GM12878 (cell line): Measurements from ENCODE around the gene DNAH17. TPM values are rescaled to one million over a fixed set of nuclear protein-coding genes. Genes with fewer than 3 reads are reported as not detected.

Experiments used
- ATAC-seq: fragments of 200-7000 bp; cut with Tn5 transposase; 3 replicates; pipeline ENCODE4 v1.9.1; 2020; ENCODE audit warnings: mild to moderate bottlenecking, moderate library complexity
- BruUV-seq: library from RNA; stranded (reverse); fragments of 400-500 nt; replicated peaks from 2 replicates; lab custom pipeline; 2021; lab: Mats Ljungman, UMichigan
- CTCF ChIA-PET: fragments of 300-600 bp; sonication (Branson Sonifier 250); formaldehyde crosslinking; extraction: SDS; loops from one replicate; lab custom pipeline; 2021; ENCODE audit warnings: inconsistent platforms; lab: Yijun Ruan, JAX
- POLR2A ChIA-PET: fragments of 350-600 bp; formaldehyde crosslinking; extraction: SDS; loops from one replicate; lab custom pipeline; 2021; ENCODE audit warnings: inconsistent platforms; lab: Charles Lee
- RAD21 ChIA-PET: fragments of 300-600 bp; sonication (Branson Sonifier 250); formaldehyde crosslinking; loops from one replicate; lab custom pipeline; 2023; ENCODE audit warnings: antibody characterized with exemption; ENCODE audit not compliant: unreplicated experiment; lab: Charles Lee
- SMC1A ChIA-PET: fragments of 300-600 bp; sonication (Branson Sonifier 250); formaldehyde crosslinking; loops from one replicate; lab custom pipeline; 2023; ENCODE audit not compliant: unreplicated experiment, uncharacterized antibody; lab: Charles Lee
- DNase-seq: peaks from one replicate; pipeline ENCODE4 v3.0.0-alpha.2; 2011; ENCODE audit warnings: low read depth, low spot score
- FAIRE-seq: peaks from 3 replicates; lab custom pipeline; 2011; peaks lifted over from hg19 to GRCh38; lab: Jason Lieb, UNC
- H2AFZ ChIP-seq: 2 replicates; pipeline ENCODE4 v1.6.0; 2011; ENCODE audit warnings: low read depth, low read length, control low read depth; ENCODE audit not compliant: control insufficient read depth
- H3K27ac ChIP-seq: 2 replicates; pipeline ENCODE4 v1.5.1; 2011; ENCODE audit warnings: control low read depth; ENCODE audit not compliant: control insufficient read depth, insufficient read depth
- H3K27me3 ChIP-seq, 2 experiments: replicated peaks in 1 of 2; 2 replicates each; pipeline versions ENCODE4 v1.6.0 to v1.6.1; 2011; ENCODE audit warnings: low read length in 1 of 2; ENCODE audit not compliant: control insufficient read depth in 2 of 2, insufficient read depth in 2 of 2
- H3K36me3 ChIP-seq, 2 experiments: 2 replicates each; pipeline ENCODE4 v1.5.1; 2011; ENCODE audit warnings: low read length in 1 of 2; ENCODE audit not compliant: control insufficient read depth in 2 of 2, insufficient read depth in 2 of 2
- H3K4me1 ChIP-seq: 2 replicates; pipeline ENCODE4 v1.6.1; 2011; ENCODE audit warnings: mild to moderate bottlenecking, low read length, moderate library complexity, mixed read lengths; ENCODE audit not compliant: control insufficient read depth, insufficient read depth
- H3K4me2 ChIP-seq: 2 replicates; pipeline ENCODE4 v1.6.0; 2011; ENCODE audit warnings: control low read depth; ENCODE audit not compliant: control insufficient read depth, insufficient read depth
- H3K4me3 ChIP-seq: fragments of 200-600 bp; sonication (generic); 2 replicates; pipeline ENCODE4 v1.5.1; 2016
- H3K79me2 ChIP-seq: 2 replicates; pipeline ENCODE4 v1.6.0; 2011; ENCODE audit warnings: low read length; ENCODE audit not compliant: control insufficient read depth, insufficient read depth
- H3K9ac ChIP-seq: 2 replicates; pipeline ENCODE4 v1.8.0; 2011; ENCODE audit warnings: low read length, control low read depth, mixed read lengths; ENCODE audit not compliant: control insufficient read depth, insufficient read depth
- H3K9me3 ChIP-seq: replicated peaks from 3 replicates; pipeline ENCODE4 v1.5.1; 2011; ENCODE audit warnings: mild to moderate bottlenecking, low read length; ENCODE audit not compliant: control insufficient read depth, insufficient read depth
- H4K20me1 ChIP-seq: 2 replicates; pipeline ENCODE4 v1.6.0; 2011; ENCODE audit not compliant: control insufficient read depth, insufficient read depth
- CBX3 ChIP-seq: fragments of 200-600 bp; sonication (generic); IDR thresholded peaks from 2 replicates; pipeline ENCODE4 v1.6.1; 2016; ENCODE audit warnings: low read depth, borderline replicate concordance
- KLF5 ChIP-seq: fragments of 450-650 bp; IDR thresholded peaks from 2 replicates; pipeline ENCODE4 v1.6.1; 2014; ENCODE audit warnings: mild to moderate bottlenecking; ENCODE audit not compliant: partially characterized antibody
- MTA2 ChIP-seq: fragments of 450-650 bp; IDR thresholded peaks from 2 replicates; pipeline ENCODE4 v1.6.1; 2016; ENCODE audit warnings: low read depth, mild to moderate bottlenecking, moderate library complexity
- MTA3 ChIP-seq: IDR thresholded peaks from 2 replicates; pipeline ENCODE4 v1.6.1; 2012; ENCODE audit warnings: low read length, inconsistent platforms, borderline replicate concordance
- NFXL1 ChIP-seq: fragments of 450-650 bp; IDR thresholded peaks from 2 replicates; pipeline ENCODE4 v1.6.1; 2017; ENCODE audit warnings: antibody characterized with exemption, mild to moderate bottlenecking, borderline replicate concordance
- NFYB ChIP-seq: IDR thresholded peaks from 2 replicates; pipeline ENCODE4 v1.6.1; 2011; ENCODE audit warnings: low read depth, mild to moderate bottlenecking, low read length, improper control_type of control experiment, moderate library complexity; ENCODE audit not compliant: insufficient read depth
- PKNOX1 ChIP-seq: fragments of 450-650 bp; IDR thresholded peaks from 2 replicates; pipeline ENCODE4 v1.6.1; 2016; ENCODE audit warnings: mild to moderate bottlenecking
- REST ChIP-seq: IDR thresholded peaks from 2 replicates; pipeline ENCODE4 v1.6.1; 2012; ENCODE audit warnings: mild to moderate bottlenecking, low read depth, low read length
- SIX5 ChIP-seq: IDR thresholded peaks from 2 replicates; pipeline ENCODE4 v1.6.1; 2011; ENCODE audit warnings: mild to moderate bottlenecking, low read depth, low read length, moderate library complexity; ENCODE audit not compliant: severe bottlenecking
- WGBS: methylation state at CpG from one replicate; pipeline ENCODE4 v1.1.6; 2016; ENCODE audit warnings: low lambda C conversion rate; ENCODE audit not compliant: insufficient replicate concordance, insufficient coverage; ENCODE audit errors: missing lambda C conversion rate; 5-methylcytosine and 5-hydroxymethylcytosine counted together
- in situ Hi-C: fragments of 300-500 bp; cut with MboI; formaldehyde crosslinking; loops from 9 replicates; pipeline ENCODE4 v1.14.3; 2018; ENCODE audit warnings: mixed read lengths
- intact Hi-C: fragments of 100-400 bp; cut with micrococcal nuclease; formaldehyde crosslinking; loops from one replicate; pipeline ENCODE4 v1.14.2; 2022; ENCODE audit not compliant: unreplicated experiment
- polyA plus RNA-seq, 11 experiments: library from polyadenylated mRNA; depleted of rRNA in 4 of 11; unstranded in 6 of 11; stranded (reverse) in 5 of 11; fragments of >200 nt; fragmentation: Nextera tagmentation in 4 of 11; fragmentation: Illumina TruSeq in 1 of 11; extraction: Ambion mirVana in 4 of 11; extraction: Trizol in 1 of 11; gene quantifications; 1 replicate in 1 of 11; 2 replicates in 10 of 11; pipeline versions ENCODE4 v1.2.1 to v1.2.3, GENCODE V29; 2011 to 2016; ENCODE audit warnings: inconsistent platforms in 2 of 11, missing spikeins in 2 of 11, low read depth in 1 of 11
- total RNA-seq, 4 experiments: library from RNA; depleted of rRNA in 3 of 4; stranded (reverse); fragments of >200 nt in 3 of 4; fragmentation: Illumina TruSeq in 1 of 4; extraction: Trizol in 1 of 4; gene quantifications; 2 replicates each; pipeline versions ENCODE4 v1.2.1 to v1.2.3, GENCODE V29; 2013 to 2021

DNAH17 gene
- total and polyA plus RNA-seq, 10 of the 15 experiments (the other 5 are each of a cell fraction or from before 2014, with no cell fraction given): 0.16 to 2.9 (median 0.56) TPM

GRCh38 chr17:78537217-78537860 lies 39.9 kb downstream of the DNAH17 start:
- BruUV-seq: no TSS peak
- in situ Hi-C loops (no loop called here), intact Hi-C loops (no loop called here)
- ChIA-PET CTCF (no interaction called here), SMC1A (no interaction called here), POLR2A (interaction anchor here (0.7 kb wide), 1 partner anchor 192 kb away, joined by 6 read pairs; no protein-coding TSS in a partner anchor), RAD21 (no interaction called here)
- 62% methylated on average over 20 of the region's 20 CpGs for WGBS
- no peaks in the 10 kb centered on the region for H3K79me2 ChIP-seq
- H3K9me3 ChIP-seq: no peaks in the 10 kb centered on the region
- H3K4me1 ChIP-seq: no peaks in the 10 kb centered on the region
- H3K9ac ChIP-seq: no peak overlapping the region
- ATAC-seq (no peak), DNase-seq (no peak), FAIRE-seq (no peak)
- H3K27me3 ChIP-seq: no peaks in the 10 kb centered on the region; a peak in 1 of 4 replicates
- TF ChIP-seq KLF5 (no peak), CBX3 (no peak), MTA3 (no peak), SIX5 (no peak), NFXL1 (no peak), NFYB (no peak), PKNOX1 (no peak), MTA2 (no peak), REST (no peak)
- H3K4me2 ChIP-seq: no peak overlapping the region
- no peak overlapping the region for H2AFZ ChIP-seq
- no peaks in the 10 kb centered on the region for H4K20me1 ChIP-seq
- no peak overlapping the region for H3K27ac ChIP-seq
- no peaks in the 10 kb centered on the region for H3K36me3 ChIP-seq
- H3K4me3 ChIP-seq: no peak overlapping the region
